Ovary (tissue), 9 donors: ENCODE results near the gene ATL3. TPM values are rescaled to one million over a fixed set of nuclear protein-coding genes. Genes with fewer than 3 reads are reported as not detected.
"Not testable (repeated sequence)": the region's sequence is repeated elsewhere in the genome, so short reads cannot be mapped to it uniquely, and the experiment has no call there.

Experiments used
- DNase-seq, 5 donors: peaks; one replicate each; pipeline ENCODE4 v3.0.0-alpha.2; 2019 to 2020
- H3K27ac ChIP-seq, 2 donors: fragments of 200-600 bp; one replicate each; pipeline versions ENCODE4 v1.5.1 to v1.8.0; 2019 to 2022
- H3K27me3 ChIP-seq: fragments of 200-600 bp; one replicate; pipeline ENCODE4 v1.8.0; 2022
- H3K36me3 ChIP-seq: fragments of 200-600 bp; sonication (generic); one replicate; pipeline ENCODE4 v1.5.1; 2019
- H3K4me1 ChIP-seq: one replicate; pipeline ENCODE4 v1.8.1; 2013; ENCODE audit warnings: mild to moderate bottlenecking, moderate library complexity; ENCODE audit not compliant: insufficient read depth
- H3K4me3 ChIP-seq: fragments of 200-600 bp; sonication (generic); one replicate; pipeline ENCODE4 v1.5.1; 2017
- H3K9me3 ChIP-seq, 2 donors: fragments of 200-600 bp in 1 of 2; sonication (generic) in 1 of 2; one replicate each; pipeline versions ENCODE4 v1.5.1 to v1.8.1; 2013 to 2019; ENCODE audit warnings: mild to moderate bottlenecking in 1 of 2, moderate library complexity in 1 of 2
- EP300 ChIP-seq: sonication (generic); formaldehyde crosslinking; IDR thresholded peaks from one replicate; pipeline ENCODE4 v1.6.1; 2017; ENCODE audit warnings: antibody characterized with exemption
- POLR2A ChIP-seq: fragments of 450-650 bp; IDR thresholded peaks from one replicate; pipeline ENCODE4 v1.6.1; 2017; ENCODE audit warnings: antibody characterized with exemption, mild to moderate bottlenecking, moderate library complexity
- WGBS, 3 donors: extraction: QIAGEN DNeasy Blood & Tissue Kit in 1 of 3; methylation state at CpG; one replicate each; pipeline versions ENCODE4 v1.1.5 to v1.1.7; 2013 to 2017; 5-methylcytosine and 5-hydroxymethylcytosine counted together
- intact Hi-C, 4 donors: fragments of 100-400 bp; cut with DNase I; formaldehyde crosslinking; loops; one replicate each; pipeline versions ENCODE4 v1.11.0 to v1.15.1; 2022 to 2023
- polyA plus RNA-seq, 2 donors: library from polyadenylated mRNA; stranded (reverse); fragments of 200-250 nt in 1 of 2; fragments of 350-450 nt in 1 of 2; fragmentation: Illumina TruSeq in 1 of 2; extraction: RNeasy Lipid Tissue Mini Kit (QIAGEN cat#74804) in 1 of 2; gene quantifications; one replicate each; pipeline ENCODE4 v1.2.3, GENCODE V29; 2013 to 2014
- small RNA-seq: library from RNA; depleted of rRNA; stranded (forward); fragments of <200 nt; gene quantifications from one replicate; pipeline ENCODE3, GENCODE V24; 2016
- total RNA-seq, 7 donors: library from RNA; depleted of rRNA in 2 of 7; stranded (reverse); fragments of >200 nt in 2 of 7; fragmentation: NEBNext Ultra II Directional in 3 of 7; extraction: Animal tissue kit (Norgen Biotek cat#: 25700) in 3 of 7; gene quantifications; one replicate each; pipeline versions ENCODE4 v1.1.0 to v1.2.4, GENCODE V29; 2016 to 2023
- TF ChIP-seq, protein P1 (sequence below), 3 donors: fragments of 450-650 bp in 2 of 3; fragments of 200-600 bp in 1 of 3; IDR thresholded peaks; one replicate each; pipeline versions ENCODE4 v1.5.1 to v1.8.0; 2016 to 2022; ENCODE audit warnings: antibody characterized with exemption in 3 of 3, mild to moderate bottlenecking in 1 of 3
- donor health status: DM: no; HTN: no; CAD: no; lungs with moderate emphysema.
- donor health status: DM: no; HTN: no; CAD: no.
- donor health status: Bipolar disorder and iron deficiency.
- donor health status: DM: yes; HTN: yes; CAD: no.
- donor health status: DM: no; HTN: no; CAD: no.
- donor health status: DM: yes; HTN: yes; CAD: no.

Gene ATL3
- total and polyA plus RNA-seq, 9 donors = 16.5 to 81.8 (median 51.9) TPM

DNA sequence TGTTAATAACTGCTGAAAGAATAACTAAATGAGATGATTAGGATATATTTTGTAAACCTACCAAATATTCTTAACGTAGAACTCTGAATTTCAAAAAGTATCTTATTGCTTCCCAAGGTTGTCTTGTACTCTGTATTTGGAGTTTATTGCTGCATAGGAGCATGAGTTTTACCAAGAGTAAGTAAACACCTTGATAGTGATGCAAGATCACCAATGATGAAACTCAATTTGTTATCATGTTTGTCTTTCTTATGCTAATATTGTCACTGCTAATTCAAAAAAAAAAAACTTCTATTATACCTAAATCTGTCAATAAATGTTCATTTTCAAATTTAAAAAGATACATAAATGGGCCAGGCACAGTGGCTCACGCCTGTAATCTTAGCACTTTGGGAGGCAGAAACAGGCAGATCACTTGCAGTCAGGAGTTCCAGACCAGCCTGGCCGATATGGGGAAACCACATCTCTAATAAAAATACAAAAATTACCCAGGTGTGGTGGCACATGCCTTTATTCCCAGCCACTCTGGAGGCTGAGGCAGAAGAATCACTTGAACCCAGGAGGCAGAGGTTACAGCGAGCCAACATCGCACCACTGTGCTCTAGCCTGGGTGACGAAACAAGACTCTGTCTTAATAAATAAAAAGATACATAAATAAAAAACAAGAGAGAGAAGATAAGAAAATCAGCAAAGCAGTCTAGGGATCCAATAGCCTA, 84.6 kb downstream of the ATL3 start:
- no peak overlapping the region for H3K27ac ChIP-seq
- no peaks in the 10 kb centered on the region for H3K9me3 ChIP-seq
- DNase-seq = no peak
- no peaks in the 10 kb centered on the region for H3K4me1 ChIP-seq
- no peak for TF ChIP-seq EP300
- no peak for TF ChIP-seq POLR2A
- TF ChIP-seq, protein P1, sequence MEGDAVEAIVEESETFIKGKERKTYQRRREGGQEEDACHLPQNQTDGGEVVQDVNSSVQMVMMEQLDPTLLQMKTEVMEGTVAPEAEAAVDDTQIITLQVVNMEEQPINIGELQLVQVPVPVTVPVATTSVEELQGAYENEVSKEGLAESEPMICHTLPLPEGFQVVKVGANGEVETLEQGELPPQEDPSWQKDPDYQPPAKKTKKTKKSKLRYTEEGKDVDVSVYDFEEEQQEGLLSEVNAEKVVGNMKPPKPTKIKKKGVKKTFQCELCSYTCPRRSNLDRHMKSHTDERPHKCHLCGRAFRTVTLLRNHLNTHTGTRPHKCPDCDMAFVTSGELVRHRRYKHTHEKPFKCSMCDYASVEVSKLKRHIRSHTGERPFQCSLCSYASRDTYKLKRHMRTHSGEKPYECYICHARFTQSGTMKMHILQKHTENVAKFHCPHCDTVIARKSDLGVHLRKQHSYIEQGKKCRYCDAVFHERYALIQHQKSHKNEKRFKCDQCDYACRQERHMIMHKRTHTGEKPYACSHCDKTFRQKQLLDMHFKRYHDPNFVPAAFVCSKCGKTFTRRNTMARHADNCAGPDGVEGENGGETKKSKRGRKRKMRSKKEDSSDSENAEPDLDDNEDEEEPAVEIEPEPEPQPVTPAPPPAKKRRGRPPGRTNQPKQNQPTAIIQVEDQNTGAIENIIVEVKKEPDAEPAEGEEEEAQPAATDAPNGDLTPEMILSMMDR (IDR thresholded peaks at IDR 0.05) = no peak
- intact Hi-C loops = no loop called here
- 89 to 97% (median 91%) methylated on average over 6 of the region's 6 CpGs for WGBS, 3 donors
- no peak overlapping the region for H3K4me3 ChIP-seq
- no peaks in the 10 kb centered on the region for H3K27me3 ChIP-seq
- no peaks in the 10 kb centered on the region for H3K36me3 ChIP-seq

DNA sequence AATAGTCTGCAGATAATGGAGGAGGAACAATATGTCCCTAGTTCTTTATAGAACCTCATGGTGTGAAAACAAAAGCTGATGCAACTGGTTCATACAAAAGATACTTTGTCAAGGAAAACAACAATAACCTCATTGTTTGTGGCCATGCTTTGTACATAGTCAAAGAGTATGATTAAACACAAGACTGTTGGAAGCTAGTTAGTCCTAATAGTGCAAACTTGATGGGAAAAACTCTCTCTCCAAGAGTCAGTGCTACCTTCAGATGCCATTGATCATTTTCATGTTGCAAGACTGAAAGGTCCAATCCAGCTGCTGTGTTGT, 87.9 kb downstream of the ATL3 start:
- H3K36me3 ChIP-seq = no peaks in the 10 kb centered on the region
- no peak for DNase-seq
- H3K27me3 ChIP-seq = no peaks in the 10 kb centered on the region
- H3K9me3 ChIP-seq = peaks cover 0 to 5% of the 10 kb centered on the region in 2 donors
- intact Hi-C loops = no loop called here
- no peak overlapping the region for H3K27ac ChIP-seq
- no peak overlapping the region for H3K4me3 ChIP-seq
- no peak for TF ChIP-seq POLR2A
- TF ChIP-seq EP300 = no peak
- TF ChIP-seq, protein P1 (IDR thresholded peaks at IDR 0.05) = no peak
- H3K4me1 ChIP-seq = no peaks in the 10 kb centered on the region

DNA sequence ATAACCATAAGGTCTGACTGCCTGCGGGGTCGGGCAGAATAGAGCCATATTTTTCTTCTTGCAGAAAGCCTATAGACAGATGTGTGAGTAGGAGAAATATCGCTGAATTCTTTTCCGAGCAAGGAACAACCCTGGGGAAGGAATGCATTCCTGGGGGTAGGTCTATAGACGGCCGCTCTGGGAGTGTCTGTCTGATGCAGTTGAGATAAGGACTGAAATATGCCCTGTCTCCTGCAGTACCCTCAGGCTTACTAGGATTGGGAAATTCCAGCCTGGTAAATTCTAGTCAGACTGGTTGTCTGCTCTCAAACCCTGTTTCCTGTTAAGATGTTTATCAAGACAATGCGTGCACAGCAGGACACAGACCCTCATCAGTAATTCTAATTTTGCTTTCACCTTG, 90.0 kb downstream of the ATL3 start:
- H3K36me3 ChIP-seq, H3K9me3 ChIP-seq, intact Hi-C loops, H3K4me1 ChIP-seq, H3K4me3 ChIP-seq, H3K27me3 ChIP-seq, DNase-seq, H3K27ac ChIP-seq: not testable (repeated sequence)
- 78 to 86% (median 86%) methylated on average over 7 of the region's 7 CpGs for WGBS, 3 donors

DNA sequence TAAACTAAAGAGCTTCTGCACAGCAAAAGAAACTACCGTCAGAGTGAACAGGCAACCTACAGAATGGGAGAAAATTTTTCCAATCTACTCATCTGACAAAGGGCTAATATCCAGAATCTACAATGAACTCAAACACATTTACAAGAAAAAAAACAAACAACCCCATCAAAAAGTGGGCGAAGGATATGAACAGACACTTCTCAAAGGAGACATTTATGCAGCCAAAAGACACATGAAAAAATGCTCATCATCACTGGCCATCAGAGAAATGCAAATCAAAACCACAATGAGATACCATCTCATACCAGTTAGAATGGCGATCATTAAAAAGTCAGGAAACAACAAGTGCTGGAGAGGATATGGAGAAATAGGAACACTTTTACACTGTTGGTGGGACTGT, 92.3 kb downstream of the ATL3 start:
- DNase-seq, intact Hi-C loops, H3K27ac ChIP-seq, H3K36me3 ChIP-seq, H3K9me3 ChIP-seq, H3K27me3 ChIP-seq, H3K4me3 ChIP-seq, H3K4me1 ChIP-seq: not testable (repeated sequence)
- WGBS, 3 donors = 87 to 100% (median 97%) methylated on average over 2 to 3 of the region's 3 CpGs

DNA sequence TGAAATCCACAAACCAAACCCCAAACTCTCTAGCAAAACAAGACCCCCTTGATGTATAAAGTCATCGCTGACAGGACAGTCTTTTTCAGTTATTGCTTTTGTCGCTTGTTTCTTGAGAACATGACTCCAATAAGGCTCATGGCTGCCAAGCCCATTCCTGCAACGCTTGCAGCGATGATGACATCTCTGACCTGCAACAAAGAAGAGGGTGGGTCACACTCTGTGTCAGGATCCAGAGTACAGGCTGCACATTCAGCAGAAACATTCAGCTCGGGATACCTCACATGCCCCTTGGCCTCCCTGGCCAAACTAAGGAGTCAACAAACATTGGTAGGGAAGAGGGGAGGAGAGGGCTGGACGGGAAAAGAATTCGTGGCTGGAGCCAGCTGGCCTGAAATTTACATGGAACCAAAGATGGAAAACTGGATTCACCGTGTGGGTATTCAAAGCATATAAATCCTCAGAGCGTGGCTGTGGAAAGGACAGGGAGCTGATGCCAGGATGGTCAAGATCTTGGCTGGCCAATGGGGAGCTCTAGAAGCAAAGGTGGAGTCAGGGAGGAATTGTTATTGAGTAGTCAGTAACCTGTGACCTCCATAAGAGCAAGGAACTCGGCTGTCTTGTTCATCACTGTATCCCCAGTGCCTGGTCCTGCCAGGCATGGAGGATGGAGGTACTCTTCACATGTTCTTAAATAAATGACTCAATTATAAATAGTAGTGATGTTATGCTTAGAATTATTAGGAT, 96.1 kb downstream of the ATL3 start:
- TF ChIP-seq, protein P1 (IDR thresholded peaks at IDR 0.05) = no peak
- no peak for TF ChIP-seq POLR2A
- no peak for TF ChIP-seq EP300
- H3K27ac ChIP-seq = peak overlapping the region; percentile 48 to 63
- H3K9me3 ChIP-seq = no peaks in the 10 kb centered on the region
- H3K36me3 ChIP-seq = no peaks in the 10 kb centered on the region
- no peaks in the 10 kb centered on the region for H3K27me3 ChIP-seq
- H3K4me3 ChIP-seq = peak overlapping the region; percentile 26
- peaks cover 15% of the 10 kb centered on the region for H3K4me1 ChIP-seq
- peak; percentile 49 to 70 (median 63) for DNase-seq
- WGBS, 3 donors = 6 to 14% (median 8%) methylated on average over 10 of the region's 10 CpGs
- intact Hi-C loops = loop anchor here in 1 of 4 donors (5.0 kb wide), 1 partner anchor 768 kb away; the partner anchor contains the start of gene NXF1

Small RNAs within 50 kb of the gene (small RNA-seq; reads per million reads assigned to genes)
- gene AP000753.3 = not detected

Other genes starting within 250 kb of the ATL3 start
- gene PLAAT5, start 180.2 kb downstream of the ATL3 start, total RNA-seq = 10 to 100 TPM in 1 of 7 donors, 1 to 10 TPM in 6; 1.7 to 22.2 (median 3.8) TPM
- 10 to 100 TPM in 1 of 2 donors, 1 to 10 TPM in 1; 1.5 to 35.0 TPM for gene PLAAT5, start 180.2 kb downstream of the ATL3 start, polyA plus RNA-seq
- gene LGALS12, start 165.3 kb downstream of the ATL3 start, total RNA-seq = 1 to 10 TPM in 2 of 7 donors, under 1 TPM in 4, not detected in 1; 0.23 to 4.5 (median 0.74) TPM
- 10 to 100 TPM in 1 of 2 donors, under 1 TPM in 1; 0.19 to 28.7 TPM for gene LGALS12, start 165.3 kb downstream of the ATL3 start, polyA plus RNA-seq
- 10 to 100 TPM; 35.8 to 70.9 (median 61.1) TPM for gene PLAAT4, start 134.6 kb downstream of the ATL3 start, total RNA-seq
- gene PLAAT4, start 134.6 kb downstream of the ATL3 start, polyA plus RNA-seq = 10 to 100 TPM; 67.0 to 71.6 TPM
- 1 to 10 TPM in 1 of 7 donors, under 1 TPM in 3, not detected in 3; 0.28 to 1.4 (median 0.40) TPM for gene PLAAT2, start 108.0 kb downstream of the ATL3 start, total RNA-seq
- gene PLAAT2, start 108.0 kb downstream of the ATL3 start, polyA plus RNA-seq = under 1 TPM in 1 of 2 donors, not detected in 1; 0.12 TPM
- 100 to 1,000 TPM in 5 of 7 donors, 10 to 100 TPM in 2; 52.2 to 147 (median 110) TPM for gene PLAAT3, start 56.9 kb downstream of the ATL3 start, total RNA-seq
- gene PLAAT3, start 56.9 kb downstream of the ATL3 start, polyA plus RNA-seq = 100 to 1,000 TPM in 1 of 2 donors, 10 to 100 TPM in 1; 41.1 to 128 TPM
- gene RTN3, start 10.1 kb upstream of the ATL3 start, total RNA-seq = 10 to 100 TPM; 53.2 to 82.9 (median 64.1) TPM
- gene RTN3, start 10.1 kb upstream of the ATL3 start, polyA plus RNA-seq = 100 to 1,000 TPM in 1 of 2 donors, 10 to 100 TPM in 1; 49.5 to 142 TPM
- 10 to 100 TPM; 22.6 to 64.4 (median 51.4) TPM for gene ZFTA, start 97.4 kb upstream of the ATL3 start, total RNA-seq
- 10 to 100 TPM; 20.2 to 23.8 TPM for gene ZFTA, start 97.4 kb upstream of the ATL3 start, polyA plus RNA-seq
- gene SPINDOC, start 142.1 kb upstream of the ATL3 start, total RNA-seq = 10 to 100 TPM; 10.2 to 22.7 (median 19.5) TPM
- gene SPINDOC, start 142.1 kb upstream of the ATL3 start, polyA plus RNA-seq = 10 to 100 TPM in 1 of 2 donors, 1 to 10 TPM in 1; 5.4 to 15.8 TPM
- 10 to 100 TPM; 13.5 to 27.8 (median 25.8) TPM for gene MARK2, start 167.7 kb upstream of the ATL3 start, total RNA-seq
- 10 to 100 TPM; 12.3 to 27.0 TPM for gene MARK2, start 167.7 kb upstream of the ATL3 start, polyA plus RNA-seq
- 1 to 10 TPM in 5 of 7 donors, under 1 TPM in 2; 0.12 to 7.9 (median 5.4) TPM for gene RCOR2, start 245.8 kb upstream of the ATL3 start, total RNA-seq
- gene RCOR2, start 245.8 kb upstream of the ATL3 start, polyA plus RNA-seq = under 1 TPM; 0.60 to 0.94 TPM